NCI-H2029 (cell line): ENCODE data around the gene CCDC15.
"Not testable (repeated sequence)": the region's sequence is repeated elsewhere in the genome, so short reads cannot be mapped to it uniquely, and the experiment has no call there.

ENCODE experiments used
- DNase-seq: peaks from one replicate; lab custom pipeline; 2025; lab: John Stamatoyannopoulos, UW

Gene CCDC15

DNA sequence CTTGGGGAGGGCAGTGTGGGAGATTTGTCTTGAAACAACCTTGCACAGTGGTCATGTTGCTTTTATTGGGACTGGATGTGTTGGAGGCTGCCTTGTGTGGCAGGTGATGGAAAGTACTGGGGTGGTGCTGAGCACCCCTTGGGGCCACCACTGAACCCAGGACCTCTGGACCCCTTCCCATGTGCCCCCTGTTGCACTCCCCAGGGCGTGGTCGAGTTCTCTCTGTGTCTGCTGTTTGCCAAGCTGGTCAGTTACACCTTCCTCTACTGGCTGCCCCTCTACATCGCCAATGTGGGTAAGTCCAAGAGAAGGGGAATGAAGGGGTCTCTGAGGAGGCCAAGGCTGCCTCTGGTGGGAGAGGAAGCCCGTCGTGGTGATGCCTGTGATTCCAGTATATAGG is 128.0 kb downstream of the CCDC15 start:
- DNase-seq: no peak

DNA sequence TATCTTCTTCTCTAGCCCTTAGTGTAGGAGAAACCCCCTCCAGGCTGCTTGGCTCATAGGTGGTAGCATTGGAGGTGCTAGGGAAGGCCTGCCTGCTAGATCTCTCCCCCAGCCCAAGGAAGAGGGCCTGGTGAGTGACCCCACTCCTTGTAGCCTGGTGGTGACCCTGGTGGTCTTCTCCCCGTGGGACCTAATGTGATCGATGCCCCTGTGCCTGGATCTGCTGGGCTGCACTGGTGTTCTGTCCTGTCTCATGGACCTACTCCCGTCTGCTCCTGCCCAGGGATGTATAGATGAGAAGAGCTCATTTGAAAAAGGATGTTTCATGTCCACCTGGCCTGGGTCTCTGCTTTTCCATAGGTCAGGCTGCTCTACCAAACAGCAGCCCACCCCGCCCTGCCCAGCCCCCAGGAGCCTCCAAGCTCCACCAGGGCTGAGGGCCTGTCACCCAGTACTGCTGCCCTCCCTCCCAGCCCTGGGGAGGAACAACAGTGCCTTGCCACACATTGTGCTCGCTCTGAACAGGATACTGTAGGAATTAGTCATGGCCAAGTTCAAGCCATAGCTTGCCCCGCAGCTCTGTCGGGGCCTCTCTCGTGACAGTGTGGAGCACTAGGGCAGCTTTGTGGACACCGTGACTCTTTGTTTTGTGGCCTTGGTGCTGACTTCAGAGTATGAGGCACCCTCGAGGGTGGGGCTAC is 128.8 kb downstream of the CCDC15 start:
- DNase-seq: no peak

- DNase-seq: no peak
Measured at GRCh38 chr11:125083312-125084056, 129.5 kb downstream of the CCDC15 start.

- no peak for DNase-seq
Measured at GRCh38 chr11:125084057-125084416, 130.0 kb downstream of the CCDC15 start.

DNA sequence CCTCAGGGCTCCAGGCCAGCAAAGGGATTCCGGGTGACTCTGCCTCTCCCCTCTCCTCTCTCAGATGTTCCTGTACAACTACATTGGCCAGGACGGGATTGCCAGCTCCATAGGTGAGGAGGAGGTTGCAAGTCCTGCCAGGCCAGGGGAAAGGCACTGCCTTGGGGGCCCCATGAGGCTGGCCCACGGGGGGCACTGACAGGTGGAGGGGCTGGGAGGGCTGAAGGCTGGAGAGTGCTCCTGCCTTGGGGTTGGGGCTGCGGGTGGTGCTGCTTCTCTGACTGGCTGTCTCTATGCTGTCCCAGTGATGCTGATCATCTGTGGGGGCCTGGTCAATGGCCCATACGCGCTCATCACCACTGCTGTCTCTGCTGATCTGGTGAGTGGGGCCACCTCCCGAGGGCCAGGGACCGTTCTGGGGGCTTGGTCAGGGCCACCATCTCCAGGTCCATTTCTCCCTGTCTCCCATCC is 130.8 kb downstream of the CCDC15 start:
- no peak for DNase-seq

DNA sequence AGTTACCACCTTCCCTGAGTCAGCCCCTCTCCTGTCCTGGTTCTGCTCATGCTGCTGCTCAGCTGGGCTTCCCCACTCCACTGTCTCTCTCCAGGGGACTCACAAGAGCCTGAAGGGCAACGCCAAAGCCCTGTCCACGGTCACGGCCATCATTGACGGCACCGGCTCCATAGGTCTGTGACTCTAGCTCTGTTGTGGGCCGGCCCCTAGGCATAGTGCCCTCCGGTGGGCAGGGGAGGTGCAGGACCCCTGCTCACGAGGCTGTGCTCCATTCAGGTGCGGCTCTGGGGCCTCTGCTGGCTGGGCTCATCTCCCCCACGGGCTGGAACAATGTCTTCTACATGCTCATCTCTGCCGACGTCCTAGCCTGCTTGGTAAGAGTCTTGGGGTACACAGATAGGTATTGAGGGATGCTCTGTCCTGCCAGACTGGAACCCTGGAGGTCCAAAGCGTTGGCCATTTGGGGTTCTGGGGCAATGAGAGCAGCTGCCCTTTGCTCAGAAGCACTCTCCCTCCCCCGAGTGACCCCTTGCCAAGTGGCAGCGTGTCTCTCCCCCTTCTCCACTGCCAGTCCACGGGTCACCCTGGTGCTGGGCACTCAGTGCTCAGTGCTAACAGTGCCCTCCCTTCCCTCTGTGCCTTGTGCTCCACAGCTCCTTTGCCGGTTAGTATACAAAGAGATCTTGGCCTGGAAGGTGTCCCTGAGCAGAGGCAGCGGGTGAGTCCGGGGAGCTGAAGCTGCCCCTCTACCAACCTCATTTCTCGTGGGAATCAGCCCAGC is 131.5 kb downstream of the CCDC15 start:
- DNase-seq: no peak

GRCh38 chr11:125086633-125087296 is 132.8 kb downstream of the CCDC15 start:
- DNase-seq: no peak

DNA sequence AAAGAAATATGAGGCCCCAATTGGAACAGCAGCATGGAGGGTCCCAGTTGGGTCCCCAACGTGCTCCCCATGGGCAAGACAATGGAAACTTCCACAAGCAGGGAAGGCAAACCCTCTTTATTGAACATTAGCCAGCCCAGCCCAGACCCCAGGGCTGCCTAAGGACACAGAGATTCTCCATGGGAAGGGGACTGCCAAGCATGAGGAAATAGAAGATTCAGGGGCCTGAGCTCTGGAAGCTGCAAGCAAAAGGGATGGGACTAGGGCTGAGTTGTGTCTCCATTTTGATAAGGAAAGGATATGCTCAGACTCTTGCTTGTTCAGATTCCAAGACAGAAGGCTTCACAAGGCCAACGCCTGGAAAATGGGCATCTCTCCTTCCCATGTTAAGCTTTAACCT is 134.1 kb downstream of the CCDC15 start:
- DNase-seq: no peak

DNA sequence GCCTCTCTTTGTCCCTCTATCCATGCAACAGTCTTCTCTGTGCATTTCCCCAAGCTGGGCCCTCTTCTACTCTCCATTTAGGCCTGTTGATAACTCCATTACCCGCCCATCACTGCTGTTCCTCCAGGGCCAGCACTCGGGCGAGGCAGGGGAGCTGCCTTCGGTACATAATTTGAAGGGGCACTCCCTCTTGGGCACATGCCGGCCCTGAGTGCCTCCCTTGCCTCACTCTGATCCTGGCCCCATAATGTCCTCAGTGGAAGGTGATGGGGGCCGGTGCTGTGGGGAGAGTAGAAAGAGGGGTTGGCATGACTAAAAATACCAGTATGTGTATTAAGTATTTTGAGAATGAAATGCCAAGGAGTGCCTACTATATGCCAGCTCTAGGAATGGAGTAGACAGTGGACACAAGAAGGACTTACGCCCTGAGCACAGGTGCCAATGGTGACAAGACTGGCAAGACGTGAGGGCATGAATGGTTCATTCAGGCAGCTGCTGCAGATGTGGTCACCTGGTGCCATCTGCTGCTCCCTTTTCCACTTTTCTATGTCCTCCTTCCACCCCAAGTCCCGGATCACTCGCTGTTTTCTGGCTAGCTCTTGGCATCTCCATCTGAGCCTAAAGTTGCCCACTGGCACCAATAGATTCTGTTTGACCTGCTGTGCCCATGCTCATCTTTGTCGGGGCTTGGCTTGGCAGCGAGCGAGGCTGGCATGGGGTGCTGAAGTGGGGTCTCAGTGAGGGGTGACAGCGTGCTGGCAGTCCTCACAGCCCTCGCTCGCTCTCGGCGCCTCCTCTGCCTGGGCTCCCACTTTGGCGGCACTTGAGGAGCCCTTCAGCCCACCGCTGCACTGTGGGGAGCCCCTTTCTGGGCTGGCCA is 134.8 kb downstream of the CCDC15 start:
- DNase-seq: no peak

GRCh38 chr11:125089481-125089880 is 135.5 kb downstream of the CCDC15 start:
- DNase-seq: not testable (repeated sequence)

DNA sequence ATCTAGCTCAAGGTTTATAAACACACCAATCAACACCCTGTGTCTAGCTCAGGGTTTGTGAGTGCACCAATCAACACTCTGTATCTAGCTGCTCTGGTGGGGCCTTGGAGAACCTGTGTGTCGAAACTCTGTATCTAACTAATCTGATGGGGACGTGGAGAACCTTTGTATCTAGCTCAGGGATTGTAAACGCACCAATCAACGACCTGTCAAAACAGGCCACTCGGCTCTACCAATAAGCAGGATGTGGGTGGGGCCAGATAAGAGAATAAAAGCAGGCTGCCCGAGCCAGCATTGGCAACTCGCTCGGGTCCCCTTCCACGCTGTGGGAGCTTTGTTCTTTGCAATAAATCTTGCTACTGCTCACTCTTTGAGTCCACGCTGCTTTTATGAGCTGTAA is 136.1 kb downstream of the CCDC15 start:
- DNase-seq: not testable (repeated sequence)

DNA sequence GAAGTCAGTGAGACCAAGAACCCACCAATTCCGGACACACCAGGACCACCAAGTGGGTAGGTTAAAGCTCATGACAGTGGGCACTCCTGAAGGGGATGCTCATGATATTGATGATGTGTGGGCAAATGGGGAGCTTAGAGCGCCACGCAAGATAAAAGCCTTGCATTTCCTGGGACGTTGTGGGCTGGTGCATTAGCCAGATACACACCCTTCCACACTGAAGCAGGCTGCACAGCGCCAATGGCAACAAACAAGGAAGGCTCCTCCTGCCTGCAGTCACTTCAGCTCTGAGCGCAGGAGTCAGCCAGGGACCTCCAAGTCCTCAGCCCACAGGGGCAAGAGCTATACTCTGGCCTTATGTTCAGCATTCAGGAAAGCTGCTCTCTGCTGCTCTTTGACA is 136.8 kb downstream of the CCDC15 start:
- DNase-seq: no peak
